ENCODE measurements around the gene FOXI2. TPM values are rescaled to one million over a fixed set of nuclear protein-coding genes. Genes with fewer than 3 reads are reported as not detected.

FOXI2 gene
- total and polyA plus RNA-seq, 2 of the 4 experiments (the other 2 are of a cell fraction) = not detected

- ChIA-PET CTCF (interaction anchor here (0.7 kb wide), 1 partner anchor 222 kb away, joined by 3 read pairs; no protein-coding TSS in a partner anchor), POLR2A (ENCODE audit: unreplicated experiment) (no interaction called here)
- no peaks in the 10 kb centered on the region for H3K36me3 ChIP-seq (ENCODE audit: control insufficient read depth, insufficient read depth, low read length)
- no CpG with 5 or more reads among the region's 6 CpGs for WGBS, 2 experiments (ENCODE audit: extremely low coverage in 2 of 2, insufficient read length in 1 of 2)
- H3K9ac ChIP-seq (ENCODE audit: low read depth, low read length) = no peak overlapping the region
- H2BK15ac ChIP-seq (ENCODE audit: low read depth, low read length) = no peak overlapping the region
- H3K27me3 ChIP-seq (ENCODE audit: control insufficient read depth, insufficient read depth, low read length) = no peaks in the 10 kb centered on the region
- H4K20me1 ChIP-seq (ENCODE audit: insufficient read depth, low read length) = no peaks in the 10 kb centered on the region
- no peak overlapping the region for H2AFZ ChIP-seq (replicated peaks; ENCODE audit: low read length, poor library complexity)
- ATAC-seq (ENCODE audit: low read depth) = no peak
- H3K23ac ChIP-seq (ENCODE audit: low read depth, low read length) = no peak overlapping the region
- no peak overlapping the region for H3K4me3 ChIP-seq (ENCODE audit: insufficient read depth, low read depth, low read length)
- in situ Hi-C loops (cut with MboI; ENCODE audit: low sequenced_read_pairs) = no loop called here
- dilution Hi-C loops (cut with HindIII; ENCODE audit: low sequenced_read_pairs, unreplicated experiment) = no loop called here
- H3K9me1 ChIP-seq (ENCODE audit: insufficient read depth, low read length) = no peaks in the 10 kb centered on the region
- H4K5ac ChIP-seq (ENCODE audit: low read depth, low read length) = no peak overlapping the region
- H2BK120ac ChIP-seq (ENCODE audit: low read depth, low read length) = no peak overlapping the region
- H4K8ac ChIP-seq (ENCODE audit: low read depth in 2 of 2, low read length in 2 of 2) = no peak overlapping the region
- H3K4me2 ChIP-seq (ENCODE audit: low read depth, low read length) = no peak overlapping the region
- no peak overlapping the region for H2BK20ac ChIP-seq (ENCODE audit: low read depth, low read length)
- H3K4me1 ChIP-seq (ENCODE audit: control insufficient read depth, insufficient read depth, low read length) = no peaks in the 10 kb centered on the region
- peaks cover 9% of the 10 kb centered on the region for H3K9me3 ChIP-seq (ENCODE audit: control insufficient read depth, insufficient read depth, low read length)
- H2AK5ac ChIP-seq (ENCODE audit: low read depth, low read length) = no peak overlapping the region
- BruUV-seq (replicated peaks) = no TSS peak
- H3K27ac ChIP-seq (ENCODE audit: insufficient read depth, low read length) = no peak overlapping the region
- no peaks in the 10 kb centered on the region for H3K79me1 ChIP-seq (ENCODE audit: low read depth in 1 of 2, low read length in 2 of 2)
- H3K14ac ChIP-seq (replicated peaks; ENCODE audit: low read depth, low read length) = no peak overlapping the region
- no peak overlapping the region for H3K56ac ChIP-seq (ENCODE audit: extremely low read depth, insufficient read depth, low read length)
- H4K91ac ChIP-seq (ENCODE audit: insufficient read depth, low read depth, low read length) = no peak overlapping the region
- no peak overlapping the region for H3K4ac ChIP-seq (ENCODE audit: low read depth, low read length)
- no peak overlapping the region for H3K18ac ChIP-seq (ENCODE audit: low read depth, low read length)
- intact Hi-C loops (cut with micrococcal nuclease) = no loop called here
- DNase-seq = no peak
- TF ChIP-seq NFE2L2 (IDR thresholded peaks at IDR 0.05; ENCODE audit: low read depth, low read length) (no peak), RAD21 (IDR thresholded peaks at IDR 0.05; ENCODE audit: low read length) (no peak), RFX5 (IDR thresholded peaks at IDR 0.05; ENCODE audit: low read depth, low read length) (no peak)
- no peak overlapping the region for H2BK5ac ChIP-seq (ENCODE audit: low read depth, low read length, poor library complexity, severe bottlenecking)
- H2AK9ac ChIP-seq (replicated peaks; ENCODE audit: low read depth, low read length, poor library complexity) = no peak overlapping the region
These were observed 8.9 kb downstream of the FOXI2 start for GRCh38 chr10:127745861-127746260.
